GM21447 (cell line): ENCODE measurements around the gene BAZ1A.
"Not testable (repeated sequence)": the region's sequence is repeated elsewhere in the genome, so short reads cannot be mapped to it uniquely, and the experiment has no call there.

Experiments used
- ATAC-seq: cut with Tn5 transposase; IDR thresholded peaks from one replicate; pipeline ENCODE4 v1.9.1; 2021; ENCODE audit not compliant: unreplicated experiment

The BAZ1A gene

GRCh38 chr14:34857689-34858449, 17.3 kb downstream of the BAZ1A start:
- ATAC-seq = no peak

- ATAC-seq = no peak
These were observed 22.1 kb downstream of the BAZ1A start for GRCh38 chr14:34853041-34853440.

- ATAC-seq = no peak
These were observed 23.8 kb downstream of the BAZ1A start for GRCh38 chr14:34851395-34851794.

GRCh38 chr14:34845869-34846268, 29.3 kb downstream of the BAZ1A start:
- ATAC-seq = no peak

GRCh38 chr14:34843011-34843554, 32.1 kb downstream of the BAZ1A start:
- ATAC-seq = no peak

GRCh38 chr14:34837801-34838322, 37.3 kb downstream of the BAZ1A start:
- ATAC-seq = no peak

GRCh38 chr14:34835312-34835711, 39.8 kb downstream of the BAZ1A start:
- no peak for ATAC-seq

GRCh38 chr14:34833549-34834523, 41.3 kb downstream of the BAZ1A start:
- no peak for ATAC-seq

- no peak for ATAC-seq
These were observed 48.5 kb downstream of the BAZ1A start for GRCh38 chr14:34826661-34827060.

- ATAC-seq = no peak
These were observed 50.3 kb downstream of the BAZ1A start for GRCh38 chr14:34824826-34825225.

- ATAC-seq = no peak
These were observed 50.9 kb downstream of the BAZ1A start for GRCh38 chr14:34824256-34824655.

GRCh38 chr14:34817768-34818167, 57.4 kb downstream of the BAZ1A start:
- ATAC-seq = no peak

GRCh38 chr14:34810028-34810427, 65.1 kb downstream of the BAZ1A start:
- no peak for ATAC-seq

- no peak for ATAC-seq
These were observed 68.9 kb downstream of the BAZ1A start for GRCh38 chr14:34806257-34806656.

GRCh38 chr14:34804933-34805332, 70.2 kb downstream of the BAZ1A start:
- ATAC-seq = no peak

GRCh38 chr14:34798861-34799260, 76.3 kb downstream of the BAZ1A start:
- not testable (repeated sequence) for ATAC-seq

- no peak for ATAC-seq
These were observed 77.2 kb downstream of the BAZ1A start for GRCh38 chr14:34797747-34798583.

- no peak for ATAC-seq
These were observed 78.3 kb downstream of the BAZ1A start for GRCh38 chr14:34796902-34797301.

- ATAC-seq = no peak
These were observed 80.2 kb downstream of the BAZ1A start for GRCh38 chr14:34794941-34795340.

- no peak for ATAC-seq
These were observed 80.9 kb downstream of the BAZ1A start for GRCh38 chr14:34794217-34794616.

- ATAC-seq = no peak
These were observed 82.6 kb downstream of the BAZ1A start for GRCh38 chr14:34792598-34792997.
